ENCODE results near the gene ACOXL. TPM values are rescaled to one million over a fixed set of nuclear protein-coding genes. Genes with fewer than 3 reads are reported as not detected.

Gene ACOXL
- total and polyA plus RNA-seq, 9 donors = 0.17 to 0.31 (median 0.23) TPM; not detected in 4

- no peak for DNase-seq
- intact Hi-C loops (cut with DNase I) = no loop called here
- Histone ChIP-seq H3K4me1 (ENCODE audit: insufficient read depth) (no peaks in the 10 kb centered on the region), H3K9me3 (no peaks in the 10 kb centered on the region), H3K27ac (no peak overlapping the region), H3K27me3 (no peaks in the 10 kb centered on the region), H3K4me3 (no peak overlapping the region), H3K36me3 (no peaks in the 10 kb centered on the region)
- WGBS, 3 donors = 67 to 93% (median 88%) methylated on average over 2 of the region's 2 CpGs
- no peak for TF ChIP-seq EP300 (IDR thresholded peaks at IDR 0.05)
- no peak for TF ChIP-seq POLR2A (IDR thresholded peaks at IDR 0.05)
- TF ChIP-seq CTCF (IDR thresholded peaks at IDR 0.05) = no peak
Observed at GRCh38 chr2:110969696-110970095, 237.3 kb downstream of the ACOXL start.

- H3K27ac ChIP-seq = no peak overlapping the region
- DNase-seq = no peak
- TF ChIP-seq POLR2A (IDR thresholded peaks at IDR 0.05) (no peak), EP300 (IDR thresholded peaks at IDR 0.05) (no peak), CTCF (IDR thresholded peaks at IDR 0.05) (no peak)
- no peaks in the 10 kb centered on the region for H3K36me3 ChIP-seq
- intact Hi-C loops (cut with DNase I) = no loop called here
- H3K27me3 ChIP-seq = no peaks in the 10 kb centered on the region
- WGBS, 3 donors = 44 to 78% (median 72%) methylated on average over 2 of the region's 2 CpGs
- H3K4me3 ChIP-seq = no peak overlapping the region
- no peaks in the 10 kb centered on the region for H3K9me3 ChIP-seq
- H3K4me1 ChIP-seq (ENCODE audit: insufficient read depth) = no peaks in the 10 kb centered on the region
Observed at GRCh38 chr2:110970201-110970600, 237.8 kb downstream of the ACOXL start.

- Histone ChIP-seq H3K36me3 (no peaks in the 10 kb centered on the region), H3K4me3 (no peak overlapping the region), H3K9me3 (no peaks in the 10 kb centered on the region), H3K4me1 (ENCODE audit: insufficient read depth) (no peaks in the 10 kb centered on the region), H3K27me3 (no peaks in the 10 kb centered on the region), H3K27ac (no peak overlapping the region)
- intact Hi-C loops (cut with DNase I) = no loop called here
- no peak for DNase-seq
- TF ChIP-seq POLR2A (IDR thresholded peaks at IDR 0.05) (no peak), CTCF (IDR thresholded peaks at IDR 0.05) (no peak), EP300 (IDR thresholded peaks at IDR 0.05) (no peak)
- 7 to 14% (median 12%) methylated on average over 2 of the region's 2 CpGs for WGBS, 3 donors
Observed at GRCh38 chr2:110971811-110972210, 239.4 kb downstream of the ACOXL start.

GRCh38 chr2:110973262-110973661 is 240.9 kb downstream of the ACOXL start:
- intact Hi-C loops (cut with DNase I) = no loop called here
- H3K36me3 ChIP-seq = no peaks in the 10 kb centered on the region
- H3K4me1 ChIP-seq (ENCODE audit: insufficient read depth) = no peaks in the 10 kb centered on the region
- H3K27me3 ChIP-seq = no peaks in the 10 kb centered on the region
- WGBS, 3 donors = 38 to 90% (median 67%) methylated on average over 2 of the region's 2 CpGs
- no peaks in the 10 kb centered on the region for H3K9me3 ChIP-seq
- TF ChIP-seq CTCF (IDR thresholded peaks at IDR 0.05) = no peak
- no peak for TF ChIP-seq POLR2A (IDR thresholded peaks at IDR 0.05)
- TF ChIP-seq EP300 (IDR thresholded peaks at IDR 0.05) = no peak
- DNase-seq = no peak
- no peak overlapping the region for H3K4me3 ChIP-seq
- no peak overlapping the region for H3K27ac ChIP-seq

GRCh38 chr2:110977403-110977802 is 245.0 kb downstream of the ACOXL start:
- TF ChIP-seq POLR2A (IDR thresholded peaks at IDR 0.05) = no peak
- TF ChIP-seq EP300 (IDR thresholded peaks at IDR 0.05) = no peak
- no peak for TF ChIP-seq CTCF (IDR thresholded peaks at IDR 0.05)
- Histone ChIP-seq H3K4me1 (ENCODE audit: insufficient read depth) (no peaks in the 10 kb centered on the region), H3K27ac (no peak overlapping the region), H3K27me3 (no peaks in the 10 kb centered on the region), H3K9me3 (no peaks in the 10 kb centered on the region), H3K4me3 (no peak overlapping the region), H3K36me3 (no peaks in the 10 kb centered on the region)
- 31 to 62% (median 44%) methylated on average over 4 of the region's 4 CpGs for WGBS, 3 donors
- intact Hi-C loops (cut with DNase I) = no loop called here
- no peak for DNase-seq

Measured in ovary (tissue), 9 donors.